Body of pancreas (tissue), 4 donors: ENCODE results near the gene CYP2D6. TPM values are rescaled to one million over a fixed set of nuclear protein-coding genes. Genes with fewer than 3 reads are reported as not detected.

ENCODE experiments used
- ATAC-seq: fragments of 150-250 bp; one replicate; pipeline ENCODE4 v1.9.1; 2016
- DNase-seq, 4 donors: peaks; one replicate each; pipeline ENCODE4 v3.0.0-alpha.2; 2019
- H3K27ac ChIP-seq, 4 donors: fragments of 200-600 bp; sonication (generic); 1 replicate in 3 of 4; 2 replicates in 1 of 4; pipeline versions ENCODE4 v1.5.1 to v1.6.1; 2016 to 2019; ENCODE audit warnings: mild to moderate bottlenecking in 1 of 4, mixed read lengths in 1 of 4, moderate library complexity in 1 of 4
- H3K27me3 ChIP-seq, 2 donors: fragments of 200-600 bp; sonication (generic); one replicate each; pipeline ENCODE4 v1.6.0; 2016; ENCODE audit warnings: mild to moderate bottlenecking in 1 of 2
- H3K36me3 ChIP-seq, 2 donors: fragments of 200-600 bp; sonication (generic); replicated peaks in 1 of 2; 2 replicates each; pipeline ENCODE4 v1.5.1; 2016; ENCODE audit warnings: low read depth in 2 of 2; ENCODE audit not compliant: insufficient read depth in 1 of 2
- H3K4me1 ChIP-seq: fragments of 200-600 bp; sonication (generic); one replicate; pipeline ENCODE4 v1.6.0; 2016
- H3K4me3 ChIP-seq, 2 donors: fragments of 200-600 bp; sonication (generic); 1 replicate in 1 of 2; 2 replicates in 1 of 2; pipeline ENCODE4 v1.5.1; 2016 to 2019
- H3K9me3 ChIP-seq, 3 donors: fragments of 200-600 bp; sonication (generic); 1 replicate in 2 of 3; 2 replicates in 1 of 3; pipeline ENCODE4 v1.5.1; 2016
- CTCF ChIP-seq, 7 experiments: fragments of 450-650 bp in 4 of 7; fragments of 200-600 bp in 3 of 7; sonication (generic) in 3 of 7; IDR thresholded peaks; one replicate each; pipeline ENCODE4 v1.5.1; 2016 to 2019; ENCODE audit warnings: antibody characterized with exemption in 7 of 7
- POLR2A ChIP-seq, 3 donors: fragments of 450-650 bp; IDR thresholded peaks; one replicate each; pipeline ENCODE4 v1.6.1; 2016; ENCODE audit warnings: antibody characterized with exemption in 3 of 3, mild to moderate bottlenecking in 2 of 3
- WGBS, 2 donors: methylation state at CpG; one replicate each; pipeline ENCODE4 v1.1.5; 2017; 5-methylcytosine and 5-hydroxymethylcytosine counted together
- intact Hi-C: fragments of 100-400 bp; cut with DNase I; formaldehyde crosslinking; loops from one replicate; pipeline ENCODE4 v1.15.1; 2023
- total RNA-seq, 2 donors: library from RNA; depleted of rRNA; stranded (reverse); fragments of >200 nt; gene quantifications; one replicate each; pipeline ENCODE4 v1.1.0, GENCODE V29; 2016

The CYP2D6 gene
- total RNA-seq, 2 donors from 2014 or later, result 0.52 to 2.0 TPM

- Histone ChIP-seq H3K9me3 (no peaks in the 10 kb centered on the region), H3K36me3 (no peaks in the 10 kb centered on the region), H3K4me1 (peaks cover 27% of the 10 kb centered on the region), H3K4me3 (no peak overlapping the region), H3K27ac (no peak overlapping the region), H3K27me3 (no peaks in the 10 kb centered on the region)
- intact Hi-C loops, result no loop called here
- 72% methylated on average over 4 of the region's 4 CpGs; no CpG with 5 or more reads in 1 of the 2 donors for WGBS, 2 donors
- DNase-seq (no peak), ATAC-seq (no peak)
- TF ChIP-seq CTCF (IDR thresholded peaks at IDR 0.05) (no peak), POLR2A (IDR thresholded peaks at IDR 0.05) (no peak)
Measured at GRCh38 chr22:42174062-42174461, 43.5 kb upstream of the CYP2D6 start.

GRCh38 chr22:42173183-42173926 lies 42.7 kb upstream of the CYP2D6 start:
- H3K4me3 ChIP-seq, result no peak overlapping the region
- peaks cover 27% of the 10 kb centered on the region for H3K4me1 ChIP-seq
- no peaks in the 10 kb centered on the region for H3K27me3 ChIP-seq
- peaks cover 0 to under 1% of the 10 kb centered on the region in 2 donors for H3K36me3 ChIP-seq
- H3K9me3 ChIP-seq, result no peaks in the 10 kb centered on the region
- 88 to 89% methylated on average over 5 to 6 of the region's 6 CpGs for WGBS, 2 donors
- no peak for TF ChIP-seq POLR2A (IDR thresholded peaks at IDR 0.05)
- no peak for TF ChIP-seq CTCF (IDR thresholded peaks at IDR 0.05)
- ATAC-seq (no peak), DNase-seq (no peak)
- H3K27ac ChIP-seq, result no peak overlapping the region
- intact Hi-C loops, result no loop called here

- H3K4me1 ChIP-seq, result peaks cover 24% of the 10 kb centered on the region
- ATAC-seq (peak; percentile 23), DNase-seq (no peak)
- no peaks in the 10 kb centered on the region for H3K9me3 ChIP-seq
- H3K36me3 ChIP-seq, result peaks cover 0 to 2% of the 10 kb centered on the region in 2 donors
- intact Hi-C loops, result no loop called here
- H3K27ac ChIP-seq, result peak overlapping the region in 2 of 4 donors; percentile 28 to 36
- 48 to 61% methylated on average over 2 to 5 of the region's 5 CpGs for WGBS, 2 donors
- H3K27me3 ChIP-seq, result no peaks in the 10 kb centered on the region
- no peak for TF ChIP-seq POLR2A (IDR thresholded peaks at IDR 0.05)
- no peak for TF ChIP-seq CTCF (IDR thresholded peaks at IDR 0.05)
- no peak overlapping the region for H3K4me3 ChIP-seq
Measured at GRCh38 chr22:42172773-42173172, 42.2 kb upstream of the CYP2D6 start.

GRCh38 chr22:42171946-42172719 lies 41.5 kb upstream of the CYP2D6 start:
- H3K4me3 ChIP-seq, result no peak overlapping the region
- DNase-seq (no peak), ATAC-seq (no peak)
- no peaks in the 10 kb centered on the region for H3K27me3 ChIP-seq
- peak overlapping the region in 2 of 4 donors; percentile 28 to 36 for H3K27ac ChIP-seq
- no peaks in the 10 kb centered on the region for H3K9me3 ChIP-seq
- intact Hi-C loops, result no loop called here
- TF ChIP-seq POLR2A (IDR thresholded peaks at IDR 0.05), result no peak
- no peak for TF ChIP-seq CTCF (IDR thresholded peaks at IDR 0.05)
- H3K4me1 ChIP-seq, result peaks cover 17% of the 10 kb centered on the region
- WGBS, 2 donors, result 86 to 92% methylated on average over 7 to 8 of the region's 8 CpGs
- peaks cover 0 to 2% of the 10 kb centered on the region in 2 donors for H3K36me3 ChIP-seq
